ENCODE data around the gene FBN1. TPM values are rescaled to one million over a fixed set of nuclear protein-coding genes. Genes with fewer than 3 reads are reported as not detected.
A peak's percentile ranks its signal among the peaks of the same experiment; 100 is the strongest.

Gene FBN1
- total RNA-seq, 1 donor from 2014 or later: 1,183 TPM

DNA sequence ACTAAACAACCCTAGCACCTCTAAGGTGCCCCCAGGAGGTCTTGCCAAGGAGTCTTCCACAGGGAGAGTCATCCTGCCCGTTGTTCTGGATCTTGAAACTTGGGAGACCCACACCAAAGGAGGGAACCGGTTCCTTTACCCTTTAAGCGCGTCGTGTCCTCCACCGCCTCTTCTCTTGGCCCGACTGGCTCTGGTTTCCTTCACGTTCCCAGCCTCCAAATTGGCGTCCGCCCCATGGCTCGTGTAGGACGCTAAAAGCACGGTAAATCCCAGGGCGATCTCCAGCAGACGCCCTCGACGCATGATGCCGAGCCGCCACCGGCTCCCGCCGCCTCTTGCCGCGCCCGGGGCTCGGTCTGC lies 1.1 kb downstream of the FBN1 start:
- H3K4me1 Mint-ChIP-seq (ENCODE audit: low read depth): peaks cover 47% of the 10 kb centered on the region
- no peak for DNase-seq (ENCODE audit: low spot score)
- H3K4me3 Mint-ChIP-seq (ENCODE audit: unreplicated experiment): peak overlapping the region; percentile 94
- peaks cover 26% of the 10 kb centered on the region for H3K36me3 Mint-ChIP-seq (ENCODE audit: low read depth)
- no peaks in the 10 kb centered on the region for H3K27me3 Mint-ChIP-seq (ENCODE audit: low read depth)
- no peaks in the 10 kb centered on the region for H3K9me3 Mint-ChIP-seq (ENCODE audit: low read depth)
- no peak for TF ChIP-seq CTCF (IDR thresholded peaks at IDR 0.05)
- peak overlapping the region; percentile 93 for H3K27ac Mint-ChIP-seq (ENCODE audit: unreplicated experiment)

GRCh38 chr15:48643776-48644466 lies 1.6 kb downstream of the FBN1 start:
- no peaks in the 10 kb centered on the region for H3K27me3 Mint-ChIP-seq (ENCODE audit: low read depth)
- H3K36me3 Mint-ChIP-seq (ENCODE audit: low read depth): peaks cover 26% of the 10 kb centered on the region
- peak overlapping the region; percentile 94 for H3K4me3 Mint-ChIP-seq (ENCODE audit: unreplicated experiment)
- H3K9me3 Mint-ChIP-seq (ENCODE audit: low read depth): no peaks in the 10 kb centered on the region
- peak overlapping the region; percentile 93 for H3K27ac Mint-ChIP-seq (ENCODE audit: unreplicated experiment)
- no peak for DNase-seq (ENCODE audit: low spot score)
- peaks cover 53% of the 10 kb centered on the region for H3K4me1 Mint-ChIP-seq (ENCODE audit: low read depth)
- TF ChIP-seq CTCF (IDR thresholded peaks at IDR 0.05): no peak

DNA sequence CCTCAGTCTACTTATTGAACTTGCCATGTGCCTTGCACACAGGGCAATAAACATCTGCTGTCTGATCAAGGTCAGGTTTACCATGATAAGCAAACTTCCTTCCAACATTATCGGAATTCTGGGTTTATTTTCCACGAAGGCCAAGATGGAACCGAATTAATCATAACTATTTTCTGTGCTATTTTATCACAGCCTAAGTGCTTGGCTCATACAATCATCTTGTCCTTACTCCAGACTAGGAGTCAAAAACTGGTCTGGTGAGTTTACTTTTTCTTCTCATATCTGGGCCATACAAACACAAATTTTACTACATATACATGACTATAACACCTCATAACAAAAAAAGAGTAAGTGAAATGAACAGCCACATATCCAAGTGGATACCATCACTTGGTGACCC lies 2.3 kb downstream of the FBN1 start:
- Mint-ChIP-seq H3K27ac (ENCODE audit: unreplicated experiment) (peak overlapping the region; percentile 93), H3K4me3 (ENCODE audit: unreplicated experiment) (peak overlapping the region; percentile 94), H3K4me1 (ENCODE audit: low read depth) (peaks cover 58% of the 10 kb centered on the region), H3K36me3 (ENCODE audit: low read depth) (peaks cover 26% of the 10 kb centered on the region), H3K9me3 (ENCODE audit: low read depth) (no peaks in the 10 kb centered on the region), H3K27me3 (ENCODE audit: low read depth) (no peaks in the 10 kb centered on the region)
- no peak for DNase-seq (ENCODE audit: low spot score)
- no peak for TF ChIP-seq CTCF (IDR thresholded peaks at IDR 0.05)

- Mint-ChIP-seq H3K9me3 (ENCODE audit: low read depth) (no peaks in the 10 kb centered on the region), H3K4me1 (ENCODE audit: low read depth) (peaks cover 58% of the 10 kb centered on the region), H3K36me3 (ENCODE audit: low read depth) (peaks cover 26% of the 10 kb centered on the region), H3K4me3 (ENCODE audit: unreplicated experiment) (peak overlapping the region; percentile 94), H3K27me3 (ENCODE audit: low read depth) (no peaks in the 10 kb centered on the region), H3K27ac (ENCODE audit: unreplicated experiment) (peak overlapping the region; percentile 93)
- no peak for TF ChIP-seq CTCF (IDR thresholded peaks at IDR 0.05)
- DNase-seq (ENCODE audit: low spot score): no peak
Observed at GRCh38 chr15:48642795-48643194, 2.7 kb downstream of the FBN1 start.

GRCh38 chr15:48641416-48641815 lies 4.1 kb downstream of the FBN1 start:
- Mint-ChIP-seq H3K36me3 (ENCODE audit: low read depth) (peaks cover 34% of the 10 kb centered on the region), H3K27ac (ENCODE audit: unreplicated experiment) (peak overlapping the region; percentile 90), H3K9me3 (ENCODE audit: low read depth) (no peaks in the 10 kb centered on the region), H3K4me3 (ENCODE audit: unreplicated experiment) (peak overlapping the region; percentile 73), H3K27me3 (ENCODE audit: low read depth) (no peaks in the 10 kb centered on the region), H3K4me1 (ENCODE audit: low read depth) (peaks cover 58% of the 10 kb centered on the region)
- TF ChIP-seq CTCF (IDR thresholded peaks at IDR 0.05): peak; percentile 79
- DNase-seq (ENCODE audit: low spot score): no peak

Data from chondrocyte (in vitro differentiated cells).